Measurements from ENCODE around the gene NFATC1.

NFATC1 gene

GRCh38 chr18:79442508-79443221 is 46.9 kb downstream of the NFATC1 start:
- no peak for DNase-seq (ENCODE audit: low read depth)
- H3K4me3 ChIP-seq (ENCODE audit: low read length), result no peak overlapping the region
- no peak for TF ChIP-seq CTCF (conservative IDR thresholded peaks at IDR 0.05; ENCODE audit: low read depth, low read length)

- TF ChIP-seq CTCF (conservative IDR thresholded peaks at IDR 0.05; ENCODE audit: low read depth, low read length), result no peak
- H3K4me3 ChIP-seq (ENCODE audit: low read length), result no peak overlapping the region
- DNase-seq (ENCODE audit: low read depth), result no peak
These were observed 49.5 kb downstream of the NFATC1 start for GRCh38 chr18:79445221-79445620.

GRCh38 chr18:79445696-79446561 is 50.2 kb downstream of the NFATC1 start:
- TF ChIP-seq CTCF (conservative IDR thresholded peaks at IDR 0.05; ENCODE audit: low read depth, low read length), result no peak

GRCh38 chr18:79446931-79447330 is 51.2 kb downstream of the NFATC1 start:
- no peak for DNase-seq (ENCODE audit: low read depth)
- H3K4me3 ChIP-seq (ENCODE audit: low read length), result no peak overlapping the region
- no peak for TF ChIP-seq CTCF (conservative IDR thresholded peaks at IDR 0.05; ENCODE audit: low read depth, low read length)

More at GRCh38 chr18:79445696-79446561, 50.2 kb downstream of the NFATC1 start:
- no peak for DNase-seq (ENCODE audit: low read depth)
- H3K4me3 ChIP-seq (ENCODE audit: low read length), result no peak overlapping the region

GRCh38 chr18:79447703-79448367 is 52.1 kb downstream of the NFATC1 start:
- DNase-seq (ENCODE audit: low read depth), result no peak
- no peak for TF ChIP-seq CTCF (conservative IDR thresholded peaks at IDR 0.05; ENCODE audit: low read depth, low read length)
- H3K4me3 ChIP-seq (ENCODE audit: low read length), result no peak overlapping the region

GRCh38 chr18:79448621-79449020 is 52.9 kb downstream of the NFATC1 start:
- no peak for TF ChIP-seq CTCF (conservative IDR thresholded peaks at IDR 0.05; ENCODE audit: low read depth, low read length)

More at GRCh38 chr18:79448621-79449020, 52.9 kb downstream of the NFATC1 start:
- DNase-seq (ENCODE audit: low read depth), result no peak
- no peak overlapping the region for H3K4me3 ChIP-seq (ENCODE audit: low read length)
